Ectodermal cell (in vitro differentiated cells): ENCODE measurements around the gene TPSB2. TPM values are rescaled to one million over a fixed set of nuclear protein-coding genes. Genes with fewer than 3 reads are reported as not detected.
"Not testable (repeated sequence)": the region's sequence is repeated elsewhere in the genome, so short reads cannot be mapped to it uniquely, and the experiment has no call there.

ENCODE experiments used
- H3K27ac ChIP-seq: 2 replicates; pipeline ENCODE4 v1.7.0; 2013; ENCODE audit warnings: mild to moderate bottlenecking, low read depth, low read length; ENCODE audit not compliant: insufficient read depth, poor library complexity, severe bottlenecking
- H3K27me3 ChIP-seq: 2 replicates; pipeline ENCODE4 v1.7.0; 2013; ENCODE audit warnings: mild to moderate bottlenecking, low read length; ENCODE audit not compliant: insufficient read depth, control insufficient read depth, poor library complexity, severe bottlenecking
- H3K36me3 ChIP-seq: one replicate; pipeline ENCODE4 v1.7.0; 2013; ENCODE audit warnings: low read length; ENCODE audit not compliant: control insufficient read depth, insufficient read depth
- H3K4me1 ChIP-seq: one replicate; pipeline ENCODE4 v1.7.0; 2013; ENCODE audit warnings: low read length; ENCODE audit not compliant: control insufficient read depth, insufficient read depth
- H3K4me3 ChIP-seq: 2 replicates; pipeline ENCODE4 v1.7.0; 2013; ENCODE audit warnings: low read depth, low read length, control low read depth; ENCODE audit not compliant: insufficient read depth
- H3K9me3 ChIP-seq: 2 replicates; pipeline ENCODE4 v1.7.0; 2013; ENCODE audit warnings: mild to moderate bottlenecking, low read length, moderate library complexity; ENCODE audit not compliant: control insufficient read depth
- WGBS, 2 experiments: methylation state at CpG; one replicate each; pipeline ENCODE4 v1.1.7; 2013; ENCODE audit warnings: missing lambda C conversion rate in 2 of 2; 5-methylcytosine and 5-hydroxymethylcytosine counted together
- polyA plus RNA-seq, 4 experiments: library from polyadenylated mRNA; stranded (reverse); fragments of 50-300 nt; gene quantifications; one replicate each; pipeline ENCODE4 v1.2.3, GENCODE V29; 2013

Gene TPSB2
- polyA plus RNA-seq (2013, experiment 1 of 4) = not detected
- not detected for polyA plus RNA-seq (2013, experiment 2 of 4)
- not detected for polyA plus RNA-seq (2013, experiment 3 of 4)
- not detected for polyA plus RNA-seq (2013, experiment 4 of 4)

DNA sequence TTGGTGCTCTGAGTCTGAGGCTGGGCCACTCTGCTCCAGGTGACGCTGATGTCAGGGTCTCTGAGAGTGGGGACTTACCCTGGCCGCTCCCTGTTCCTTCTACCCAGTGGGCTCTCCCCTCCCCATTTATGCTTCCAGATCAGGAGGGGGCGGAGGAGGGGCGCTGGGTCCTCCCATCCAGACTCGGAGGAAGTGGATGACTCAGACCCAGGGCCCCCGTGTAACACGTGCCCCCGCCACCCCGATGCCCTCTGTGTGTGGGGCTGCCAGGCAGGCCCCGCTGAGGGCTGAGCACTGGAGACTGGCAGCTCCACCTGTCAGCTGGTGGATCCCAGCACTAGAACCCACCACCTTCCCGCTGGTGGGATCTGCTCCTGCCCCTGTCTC lies at the start of gene TPSB2:
Gene TPSB2, minus strand, starts transcription at position 101 of the 387 bp plus-strand sequence. CDS start 233 bp downstream, outside the sequence.
- not testable (repeated sequence) for H3K4me3 ChIP-seq, H3K4me1 ChIP-seq, H3K27ac ChIP-seq, H3K36me3 ChIP-seq, H3K9me3 ChIP-seq, H3K27me3 ChIP-seq
- WGBS, 2 experiments = 45 to 70% methylated on average over 1 to 2 of the region's 11 CpGs

- Histone ChIP-seq H3K4me1 (peaks cover 13% of the 10 kb centered on the region), H3K9me3 (no peaks in the 10 kb centered on the region), H3K36me3 (no peaks in the 10 kb centered on the region), H3K4me3 (no peak overlapping the region), H3K27ac (no peak overlapping the region), H3K27me3 (peaks cover 3% of the 10 kb centered on the region)
- WGBS, 2 experiments = 87 to 90% methylated on average over 30 of the region's 30 CpGs
These were observed 49.3 kb upstream of the TPSB2 start for GRCh38 chr16:1279081-1279944.

GRCh38 chr16:1278477-1278876 lies 48.5 kb upstream of the TPSB2 start:
- Histone ChIP-seq H3K27me3 (no peaks in the 10 kb centered on the region), H3K9me3 (no peaks in the 10 kb centered on the region), H3K4me3 (no peak overlapping the region), H3K27ac (no peak overlapping the region), H3K36me3 (no peaks in the 10 kb centered on the region), H3K4me1 (peaks cover 13% of the 10 kb centered on the region)
- 17 to 18% methylated on average over 18 of the region's 18 CpGs for WGBS, 2 experiments

GRCh38 chr16:1277617-1278282 lies 47.8 kb upstream of the TPSB2 start:
- WGBS, 2 experiments = 65 to 69% methylated on average over 21 of the region's 21 CpGs
- Histone ChIP-seq H3K9me3 (no peaks in the 10 kb centered on the region), H3K27ac (no peak overlapping the region), H3K36me3 (no peaks in the 10 kb centered on the region), H3K4me1 (peaks cover 13% of the 10 kb centered on the region), H3K27me3 (no peaks in the 10 kb centered on the region), H3K4me3 (no peak overlapping the region)

DNA sequence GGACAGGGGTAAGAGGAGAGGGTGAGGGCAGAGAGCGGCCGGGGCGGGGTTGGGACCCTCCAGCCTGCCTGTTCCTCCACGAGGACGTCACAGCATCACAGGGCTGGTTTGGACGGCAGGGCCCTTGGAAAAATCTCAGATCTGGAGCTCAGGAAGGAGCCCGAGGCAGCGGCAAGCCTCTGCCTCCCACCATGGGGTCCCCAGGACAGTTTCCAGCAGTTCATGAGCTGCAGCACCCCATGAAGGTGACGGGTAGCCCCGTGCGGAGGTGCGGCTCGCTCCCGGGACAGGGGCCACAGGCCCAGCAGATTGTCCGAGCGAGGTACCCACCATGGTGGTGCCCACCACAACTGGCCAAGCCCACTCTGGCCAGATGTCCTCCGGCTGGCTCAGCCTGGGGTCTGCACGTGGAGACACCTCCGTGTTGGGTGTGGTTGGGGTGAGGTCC lies 47.2 kb upstream of the TPSB2 start:
- Histone ChIP-seq H3K4me1 (peaks cover 13% of the 10 kb centered on the region), H3K27me3 (no peaks in the 10 kb centered on the region), H3K27ac (no peak overlapping the region), H3K36me3 (no peaks in the 10 kb centered on the region), H3K9me3 (no peaks in the 10 kb centered on the region), H3K4me3 (no peak overlapping the region)
- 85 to 86% methylated on average over 19 of the region's 19 CpGs for WGBS, 2 experiments

DNA sequence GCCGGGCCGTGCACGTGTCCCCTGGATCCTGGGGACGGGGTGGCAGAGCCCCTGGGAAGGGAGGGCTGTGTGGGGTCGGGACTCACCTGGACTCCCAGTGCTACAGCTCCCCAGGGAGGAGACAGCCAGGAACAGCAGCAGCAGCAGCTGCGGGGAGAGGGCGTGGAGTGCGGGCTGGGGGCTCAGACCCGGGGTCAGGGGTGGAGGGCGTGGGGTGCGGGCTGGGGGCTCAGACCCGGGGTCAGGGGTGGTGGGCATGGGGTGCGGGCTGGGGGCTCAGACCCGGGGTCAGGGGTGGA lies 46.5 kb upstream of the TPSB2 start:
- Histone ChIP-seq H3K36me3 (no peaks in the 10 kb centered on the region), H3K4me3 (no peak overlapping the region), H3K27me3 (no peaks in the 10 kb centered on the region), H3K9me3 (no peaks in the 10 kb centered on the region), H3K4me1 (peaks cover 13% of the 10 kb centered on the region), H3K27ac (no peak overlapping the region)
- WGBS, 2 experiments = 93 to 94% methylated on average over 14 of the region's 14 CpGs

GRCh38 chr16:1275791-1276579 lies 46.0 kb upstream of the TPSB2 start:
- no peaks in the 10 kb centered on the region for H3K9me3 ChIP-seq
- H3K4me1 ChIP-seq = peaks cover 13% of the 10 kb centered on the region
- no peak overlapping the region for H3K27ac ChIP-seq
- no peaks in the 10 kb centered on the region for H3K27me3 ChIP-seq
- H3K36me3 ChIP-seq = no peaks in the 10 kb centered on the region
- 91% methylated on average over 30 of the region's 30 CpGs for WGBS, 2 experiments
- no peak overlapping the region for H3K4me3 ChIP-seq

GRCh38 chr16:1274767-1275166 lies 44.8 kb upstream of the TPSB2 start:
- Histone ChIP-seq H3K4me3 (no peak overlapping the region), H3K36me3 (no peaks in the 10 kb centered on the region), H3K27ac (no peak overlapping the region)

GRCh38 chr16:1273816-1274215 lies 43.8 kb upstream of the TPSB2 start:
- no peaks in the 10 kb centered on the region for H3K9me3 ChIP-seq
- H3K4me1 ChIP-seq = peaks cover 13% of the 10 kb centered on the region
- WGBS, 2 experiments = 91 to 95% methylated on average over 15 of the region's 15 CpGs
- H3K27me3 ChIP-seq = no peaks in the 10 kb centered on the region
- H3K36me3 ChIP-seq = no peaks in the 10 kb centered on the region
- no peak overlapping the region for H3K27ac ChIP-seq
- H3K4me3 ChIP-seq = no peak overlapping the region

More at GRCh38 chr16:1274767-1275166, 44.8 kb upstream of the TPSB2 start:
- Histone ChIP-seq H3K9me3 (no peaks in the 10 kb centered on the region), H3K27me3 (no peaks in the 10 kb centered on the region), H3K4me1 (peaks cover 13% of the 10 kb centered on the region)
- WGBS, 2 experiments = 87 to 88% methylated on average over 4 to 5 of the region's 7 CpGs
